B cell (primary cell): ENCODE results near the gene TMEM147. TPM values are rescaled to one million over a fixed set of nuclear protein-coding genes. Genes with fewer than 3 reads are reported as not detected.

Source experiments
- ATAC-seq: fragments of 200-7000 bp; cut with Tn5 transposase; one replicate; pipeline ENCODE4 v1.10.0; 2021; ENCODE audit warnings: low read depth, mild to moderate bottlenecking, moderate number of reproducible peaks, moderate library complexity
- CTCF ChIA-PET: fragments of 350-600 bp; sonication (Branson Sonifier 250); formaldehyde crosslinking; loops from one replicate; lab custom pipeline; 2021; ENCODE audit warnings: antibody characterized with exemption, inconsistent platforms; lab: Charles Lee
- POLR2A ChIA-PET: fragments of 350-600 bp; sonication (Branson Sonifier 250); formaldehyde crosslinking; loops from one replicate; lab custom pipeline; 2021; ENCODE audit warnings: antibody characterized with exemption; lab: Charles Lee
- DNase-seq: peaks from one replicate; pipeline ENCODE4 v3.0.0; 2013
- H2AFZ ChIP-seq: 2 replicates; pipeline ENCODE4 v1.6.1; 2012; ENCODE audit warnings: mild to moderate bottlenecking, low read depth, low read length; ENCODE audit not compliant: insufficient read depth, poor library complexity, severe bottlenecking
- H3K27ac ChIP-seq, 2 donors: 1 replicate in 1 of 2; 2 replicates in 1 of 2; pipeline ENCODE4 v1.5.1; 2012 to 2013; ENCODE audit warnings: low read length in 2 of 2, mild to moderate bottlenecking in 2 of 2, moderate library complexity in 1 of 2
- H3K27me3 ChIP-seq, 4 experiments: fragments of 200-600 bp in 1 of 4; sonication (generic) in 1 of 4; replicated peaks in 1 of 4; 1 replicate in 2 of 4; 2 replicates in 2 of 4; pipeline versions ENCODE4 v1.6.1 to v1.7.0; 2013 to 2016; ENCODE audit warnings: low read length in 3 of 4, mild to moderate bottlenecking in 2 of 4, mixed read lengths in 1 of 4, moderate library complexity in 1 of 4; ENCODE audit not compliant: insufficient read depth in 4 of 4, control insufficient read depth in 3 of 4; ENCODE audit errors: control extremely low read depth in 1 of 4
- H3K36me3 ChIP-seq, 2 experiments: replicated peaks in 1 of 2; 1 replicate in 1 of 2; 2 replicates in 1 of 2; pipeline versions ENCODE4 v1.6.1 to v1.7.1; 2013; ENCODE audit warnings: low read length in 1 of 2; ENCODE audit not compliant: insufficient read depth in 2 of 2, control insufficient read depth in 1 of 2; ENCODE audit errors: control extremely low read depth in 1 of 2, extremely low read depth in 1 of 2
- H3K4me1 ChIP-seq, 2 donors: fragments of 200-600 bp in 1 of 2; sonication (generic) in 1 of 2; 1 replicate in 1 of 2; 2 replicates in 1 of 2; pipeline versions ENCODE4 v1.5.1 to v1.6.1; 2013 to 2017; ENCODE audit warnings: low read length in 2 of 2; ENCODE audit not compliant: control insufficient read depth in 2 of 2, insufficient read depth in 2 of 2
- H3K4me2 ChIP-seq: replicated peaks from 2 replicates; pipeline ENCODE3; 2012; ENCODE audit warnings: mild to moderate bottlenecking, low read depth, low read length; ENCODE audit not compliant: poor library complexity, severe bottlenecking
- H3K4me3 ChIP-seq, 5 experiments: fragments of 200-600 bp in 1 of 5; sonication (generic) in 1 of 5; 1 replicate in 3 of 5; 2 replicates in 2 of 5; pipeline versions ENCODE4 v1.5.1 to v1.7.0; 2011 to 2016; ENCODE audit warnings: low read length in 4 of 5, mild to moderate bottlenecking in 4 of 5, low read depth in 2 of 5, control low read depth in 1 of 5, moderate library complexity in 1 of 5; ENCODE audit not compliant: insufficient read depth in 1 of 5; ENCODE audit errors: control extremely low read depth in 1 of 5, extremely low read depth in 1 of 5
- H3K79me2 ChIP-seq: fragments of 200-600 bp; sonication (generic); one replicate; pipeline ENCODE4 v1.6.0; 2016; ENCODE audit warnings: low read length; ENCODE audit not compliant: control insufficient read depth, insufficient read depth
- H3K9ac ChIP-seq: fragments of 200-600 bp; sonication (generic); 2 replicates; pipeline ENCODE4 v1.6.1; 2017; ENCODE audit warnings: mild to moderate bottlenecking, low read length, moderate library complexity
- H3K9me3 ChIP-seq, 3 donors: one replicate each; pipeline versions ENCODE4 v1.6.1 to v1.7.1; 2013; ENCODE audit warnings: low read length in 2 of 3; ENCODE audit not compliant: control insufficient read depth in 2 of 3, insufficient read depth in 1 of 3; ENCODE audit errors: control extremely low read depth in 1 of 3
- H4K20me1 ChIP-seq: 2 replicates; pipeline ENCODE4 v1.6.0; 2012; ENCODE audit warnings: mild to moderate bottlenecking, low read length; ENCODE audit not compliant: insufficient read depth, control insufficient read depth, poor library complexity, severe bottlenecking
- H3K27ac Mint-ChIP-seq: one replicate; pipeline ENCODE4 v1.8.0; 2021; ENCODE audit warnings: mixed read lengths
- H3K27me3 Mint-ChIP-seq: one replicate; pipeline ENCODE4 v1.8.0; 2021; ENCODE audit warnings: mixed read lengths
- H3K4me1 Mint-ChIP-seq: one replicate; pipeline ENCODE4 v1.8.0; 2021; ENCODE audit warnings: mixed read lengths
- H3K4me3 Mint-ChIP-seq: one replicate; pipeline ENCODE4 v1.8.0; 2021; ENCODE audit warnings: mixed read lengths
- H3K9me3 Mint-ChIP-seq: one replicate; pipeline ENCODE4 v1.8.0; 2022; ENCODE audit warnings: mixed read lengths; ENCODE audit not compliant: insufficient read depth
- CTCF ChIP-seq: fragments of 200-600 bp; IDR thresholded peaks from one replicate; pipeline ENCODE4 v1.8.0; 2022; ENCODE audit warnings: antibody characterized with exemption, mild to moderate bottlenecking
- EZH2 ChIP-seq: IDR thresholded peaks from 2 replicates; pipeline ENCODE4 v1.6.1; 2012; ENCODE audit warnings: borderline replicate concordance, low read depth, mild to moderate bottlenecking, moderate library complexity, low read length; ENCODE audit not compliant: insufficient read depth, poor library complexity, severe bottlenecking
- WGBS: methylation state at CpG from one replicate; pipeline ENCODE4 v1.1.5; 2013; ENCODE audit warnings: missing lambda C conversion rate; ENCODE audit not compliant: insufficient coverage; 5-methylcytosine and 5-hydroxymethylcytosine counted together
- intact Hi-C: fragments of 100-400 bp; cut with micrococcal nuclease; formaldehyde crosslinking; loops from one replicate; pipeline ENCODE4 v1.10.0; 2022
- polyA plus RNA-seq: library from polyadenylated mRNA; depleted of rRNA; stranded (reverse); fragments of >200 nt; gene quantifications from 2 replicates; pipeline ENCODE4 v1.2.3, GENCODE V29; 2012
- total RNA-seq, 2 donors: library from RNA; stranded (reverse); fragments of 120-200 nt in 1 of 2; gene quantifications; 1 replicate in 1 of 2; 2 replicates in 1 of 2; pipeline versions ENCODE4 v1.2.3 to v1.2.4, GENCODE V29; 2013 to 2022

TMEM147 gene
- total and polyA plus RNA-seq, 2 donors (not counting 1 experiment from before 2014, with no cell fraction given) = 39.8 to 68.9 TPM

GRCh38 chr19:35516310-35516709, 29.1 kb upstream of the TMEM147 start:
- ATAC-seq = no peak
- intact Hi-C loops = no loop called here
- H3K36me3 ChIP-seq = no peaks in the 10 kb centered on the region
- Mint-ChIP-seq H3K9me3 (no peaks in the 10 kb centered on the region), H3K4me1 (no peaks in the 10 kb centered on the region), H3K27ac (no peak overlapping the region), H3K27me3 (peaks cover 39% of the 10 kb centered on the region), H3K4me3 (no peak overlapping the region)
- CTCF ChIA-PET = interaction anchor here (1.5 kb wide), 1 partner anchor 9 kb away, joined by 6 read pairs; no protein-coding TSS in a partner anchor
- H4K20me1 ChIP-seq = no peaks in the 10 kb centered on the region
- no peaks in the 10 kb centered on the region for H3K79me2 ChIP-seq
- peaks cover 0 to 3% (median 0%) of the 10 kb centered on the region in 3 donors for H3K9me3 ChIP-seq
- no peak overlapping the region for H2AFZ ChIP-seq
- no peaks in the 10 kb centered on the region for H3K4me1 ChIP-seq
- H3K4me3 ChIP-seq = no peak overlapping the region
- peaks cover 0 to 25% (median 2%) of the 10 kb centered on the region in 4 experiments for H3K27me3 ChIP-seq
- DNase-seq = no peak
- no peak overlapping the region for H3K27ac ChIP-seq
- H3K4me2 ChIP-seq = no peak overlapping the region
- TF ChIP-seq CTCF = no peak
- no peak for TF ChIP-seq EZH2
- POLR2A ChIA-PET = no interaction called here
- WGBS = no CpG with 5 or more reads among the region's 3 CpGs
- H3K9ac ChIP-seq = no peak overlapping the region

- Histone ChIP-seq H3K4me1 (no peaks in the 10 kb centered on the region), H3K27ac (no peak overlapping the region), H3K4me2 (no peak overlapping the region), H3K4me3 (no peak overlapping the region), H4K20me1 (no peaks in the 10 kb centered on the region), H3K27me3 (peaks cover 0 to 18% (median 2%) of the 10 kb centered on the region in 4 experiments), H2AFZ (no peak overlapping the region), H3K36me3 (no peaks in the 10 kb centered on the region), H3K79me2 (no peaks in the 10 kb centered on the region), H3K9me3 (no peaks in the 10 kb centered on the region), H3K9ac (no peak overlapping the region)
- Mint-ChIP-seq H3K9me3 (no peaks in the 10 kb centered on the region), H3K4me1 (no peaks in the 10 kb centered on the region), H3K4me3 (no peak overlapping the region), H3K27ac (no peak overlapping the region), H3K27me3 (peaks cover 35% of the 10 kb centered on the region)
- DNase-seq = no peak
- ATAC-seq = no peak
- POLR2A ChIA-PET = no interaction called here
- intact Hi-C loops = no loop called here
- CTCF ChIA-PET = interaction anchor here (1.5 kb wide), 1 partner anchor 10 kb away, joined by 6 read pairs; no protein-coding TSS in a partner anchor
- no peak for TF ChIP-seq CTCF
- no peak for TF ChIP-seq EZH2
- WGBS = 94% methylated on average over 2 of the region's 2 CpGs
These were observed 28.1 kb upstream of the TMEM147 start for GRCh38 chr19:35517342-35517741.
